ENCODE results near the gene TBC1D10B. TPM values are rescaled to one million over a fixed set of nuclear protein-coding genes. Genes with fewer than 3 reads are reported as not detected.

Gene TBC1D10B
- total RNA-seq (10 to 100 TPM; 27.4 to 28.8 TPM), total RNA-seq (37.5 to 66.8 reads per million in 2 donors)

GRCh38 chr16:30370456-30371247 is at the start of gene TBC1D10B:
Gene TBC1D10B, minus strand, starts transcription at chr16:30370494. Its CDS starts 311 bp downstream, at chr16:30370183.
- ATAC-seq: peak; percentile 87
- peak; percentile 90 to 98 (median 96) for DNase-seq
- Mint-ChIP-seq H3K36me3 (ENCODE audit: low read depth) (no peaks in the 10 kb centered on the region), H3K27ac (peak within 1 kb of the TSS; percentile 95), H3K27me3 (no peaks in the 10 kb centered on the region), H3K4me3 (peak within 1 kb of the TSS; percentile 94), H3K4me1 (peaks cover 53% of the 10 kb centered on the region)
- H3K9me3 ChIP-seq (ENCODE audit: control insufficient read depth, low read length, poor library complexity, severe bottlenecking): no peaks in the 10 kb centered on the region

GRCh38 chr16:30418350-30419181 is 48.3 kb upstream of the TBC1D10B start:
- H3K9me3 ChIP-seq (ENCODE audit: control insufficient read depth, low read length, poor library complexity, severe bottlenecking): no peaks in the 10 kb centered on the region
- ATAC-seq (no peak), DNase-seq (no peak)
- Mint-ChIP-seq H3K27ac (no peak overlapping the region), H3K4me1 (peaks cover 24% of the 10 kb centered on the region), H3K4me3 (peak overlapping the region; percentile 39), H3K36me3 (ENCODE audit: low read depth) (peaks cover 5% of the 10 kb centered on the region), H3K27me3 (no peaks in the 10 kb centered on the region)

GRCh38 chr16:30417529-30418349 is 47.4 kb upstream of the TBC1D10B start:
- peak overlapping the region; percentile 75 for H3K27ac Mint-ChIP-seq
- peaks cover 5% of the 10 kb centered on the region for H3K36me3 Mint-ChIP-seq (ENCODE audit: low read depth)
- H3K4me3 Mint-ChIP-seq: peak overlapping the region; percentile 39
- H3K4me1 Mint-ChIP-seq: peaks cover 24% of the 10 kb centered on the region
- H3K9me3 ChIP-seq (ENCODE audit: control insufficient read depth, low read length, poor library complexity, severe bottlenecking): no peaks in the 10 kb centered on the region
- ATAC-seq (peak; percentile 91), DNase-seq (peak; percentile 78 to 82 (median 82))
- H3K27me3 Mint-ChIP-seq: no peaks in the 10 kb centered on the region

- no peaks in the 10 kb centered on the region for H3K27me3 Mint-ChIP-seq
- peaks cover 27% of the 10 kb centered on the region for H3K4me1 Mint-ChIP-seq
- H3K36me3 Mint-ChIP-seq (ENCODE audit: low read depth): peaks cover 5% of the 10 kb centered on the region
- DNase-seq (no peak), ATAC-seq (no peak)
- H3K27ac Mint-ChIP-seq: peak overlapping the region; percentile 75
- H3K9me3 ChIP-seq (ENCODE audit: control insufficient read depth, low read length, poor library complexity, severe bottlenecking): no peaks in the 10 kb centered on the region
- peak overlapping the region; percentile 63 for H3K4me3 Mint-ChIP-seq
Observed at GRCh38 chr16:30416624-30417528, 46.6 kb upstream of the TBC1D10B start.

- Mint-ChIP-seq H3K27me3 (no peaks in the 10 kb centered on the region), H3K4me1 (peaks cover 25% of the 10 kb centered on the region), H3K27ac (peak overlapping the region; percentile 63), H3K4me3 (no peak overlapping the region), H3K36me3 (ENCODE audit: low read depth) (peaks cover 5% of the 10 kb centered on the region)
- ATAC-seq (no peak), DNase-seq (no peak)
- H3K9me3 ChIP-seq (ENCODE audit: control insufficient read depth, low read length, poor library complexity, severe bottlenecking): no peaks in the 10 kb centered on the region
Observed at GRCh38 chr16:30416047-30416603, 45.8 kb upstream of the TBC1D10B start.

- H3K9me3 ChIP-seq (ENCODE audit: control insufficient read depth, low read length, poor library complexity, severe bottlenecking): no peaks in the 10 kb centered on the region
- Mint-ChIP-seq H3K36me3 (ENCODE audit: low read depth) (peaks cover 3% of the 10 kb centered on the region), H3K4me3 (no peak overlapping the region), H3K4me1 (peaks cover 24% of the 10 kb centered on the region), H3K27ac (no peak overlapping the region), H3K27me3 (no peaks in the 10 kb centered on the region)
- ATAC-seq (no peak), DNase-seq (no peak)
Observed at GRCh38 chr16:30414159-30414558, 43.9 kb upstream of the TBC1D10B start.

GRCh38 chr16:30413112-30413806 is 43.0 kb upstream of the TBC1D10B start:
- Mint-ChIP-seq H3K4me3 (no peak overlapping the region), H3K36me3 (ENCODE audit: low read depth) (peaks cover 3% of the 10 kb centered on the region), H3K27me3 (no peaks in the 10 kb centered on the region), H3K27ac (no peak overlapping the region), H3K4me1 (peaks cover 28% of the 10 kb centered on the region)
- no peaks in the 10 kb centered on the region for H3K9me3 ChIP-seq (ENCODE audit: control insufficient read depth, low read length, poor library complexity, severe bottlenecking)
- ATAC-seq: no peak
- DNase-seq: no peak

GRCh38 chr16:30409125-30410060 is 39.1 kb upstream of the TBC1D10B start:
- peak overlapping the region; percentile 21 for H3K27ac Mint-ChIP-seq
- peak overlapping the region; percentile 33 for H3K4me3 Mint-ChIP-seq
- no peaks in the 10 kb centered on the region for H3K27me3 Mint-ChIP-seq
- ATAC-seq: peak; percentile 69
- no peaks in the 10 kb centered on the region for H3K9me3 ChIP-seq (ENCODE audit: control insufficient read depth, low read length, poor library complexity, severe bottlenecking)
- H3K4me1 Mint-ChIP-seq: peaks cover 26% of the 10 kb centered on the region
- H3K36me3 Mint-ChIP-seq (ENCODE audit: low read depth): no peaks in the 10 kb centered on the region
- peak; percentile 87 to 96 (median 88) for DNase-seq

- Mint-ChIP-seq H3K4me1 (peaks cover 23% of the 10 kb centered on the region), H3K27ac (peak overlapping the region; percentile 21), H3K36me3 (ENCODE audit: low read depth) (no peaks in the 10 kb centered on the region), H3K4me3 (peak overlapping the region; percentile 98), H3K27me3 (no peaks in the 10 kb centered on the region)
- ATAC-seq: no peak
- no peaks in the 10 kb centered on the region for H3K9me3 ChIP-seq (ENCODE audit: control insufficient read depth, low read length, poor library complexity, severe bottlenecking)
- DNase-seq: no peak
Observed at GRCh38 chr16:30407804-30408534, 37.7 kb upstream of the TBC1D10B start.

GRCh38 chr16:30407102-30407803 is 37.0 kb upstream of the TBC1D10B start, which contains the start of gene ZNF771:
Gene ZNF771, plus strand, starts transcription at chr16:30407606. Its CDS starts 448 bp downstream, at chr16:30408054.
- no peaks in the 10 kb centered on the region for H3K36me3 Mint-ChIP-seq (ENCODE audit: low read depth)
- H3K27ac Mint-ChIP-seq: peak within 1 kb of the TSS; percentile 95
- H3K4me1 Mint-ChIP-seq: peaks cover 23% of the 10 kb centered on the region

More at GRCh38 chr16:30407102-30407803, 37.0 kb upstream of the TBC1D10B start, which contains the start of gene ZNF771:
- Mint-ChIP-seq H3K4me3 (peak within 1 kb of the TSS; percentile 98), H3K27me3 (no peaks in the 10 kb centered on the region)
- ATAC-seq: peak; percentile 89
- H3K9me3 ChIP-seq (ENCODE audit: control insufficient read depth, low read length, poor library complexity, severe bottlenecking): no peaks in the 10 kb centered on the region
- peak; percentile 70 to 89 (median 86) for DNase-seq
